Measurements from ENCODE around the gene WDR17.

Gene WDR17

GRCh38 chr4:176090115-176090514 is 24.5 kb downstream of the WDR17 start:
- DNase-seq (ENCODE audit: low read depth, low spot score): no peak
- Histone ChIP-seq H3K9ac (ENCODE audit: insufficient read length, low read depth) (no peak overlapping the region), H3K4me1 (ENCODE audit: insufficient read depth, insufficient read length) (no peaks in the 10 kb centered on the region), H3K36me3 (ENCODE audit: insufficient read depth, insufficient read length, low read length) (no peaks in the 10 kb centered on the region), H3K27me3 (ENCODE audit: insufficient read depth, insufficient read length) (no peaks in the 10 kb centered on the region), H3K9me3 (ENCODE audit: insufficient read depth, low read length) (no peaks in the 10 kb centered on the region), H3K4me3 (ENCODE audit: insufficient read length, low read depth) (no peak overlapping the region)
- TF ChIP-seq SUZ12 (IDR thresholded peaks at IDR 0.05; ENCODE audit: extremely low read depth, insufficient read depth, insufficient read length) (no peak), ZNF274 (IDR thresholded peaks at IDR 0.05; ENCODE audit: low read depth, low read length) (no peak), YY1 (IDR thresholded peaks at IDR 0.05; ENCODE audit: insufficient read depth, insufficient read length) (no peak)

GRCh38 chr4:176099314-176099713 is 33.7 kb downstream of the WDR17 start:
- no peak for TF ChIP-seq SUZ12 (IDR thresholded peaks at IDR 0.05; ENCODE audit: extremely low read depth, insufficient read depth, insufficient read length)
- TF ChIP-seq ZNF274 (IDR thresholded peaks at IDR 0.05; ENCODE audit: low read depth, low read length): no peak
- TF ChIP-seq YY1 (IDR thresholded peaks at IDR 0.05; ENCODE audit: insufficient read depth, insufficient read length): no peak
- Histone ChIP-seq H3K36me3 (ENCODE audit: insufficient read depth, insufficient read length, low read length) (no peaks in the 10 kb centered on the region), H3K4me3 (ENCODE audit: insufficient read length, low read depth) (no peak overlapping the region), H3K9ac (ENCODE audit: insufficient read length, low read depth) (no peak overlapping the region), H3K4me1 (ENCODE audit: insufficient read depth, insufficient read length) (no peaks in the 10 kb centered on the region), H3K27me3 (ENCODE audit: insufficient read depth, insufficient read length) (no peaks in the 10 kb centered on the region), H3K9me3 (ENCODE audit: insufficient read depth, low read length) (no peaks in the 10 kb centered on the region)
- DNase-seq (ENCODE audit: low read depth, low spot score): no peak

- Histone ChIP-seq H3K4me1 (ENCODE audit: insufficient read depth, insufficient read length) (no peaks in the 10 kb centered on the region), H3K27me3 (ENCODE audit: insufficient read depth, insufficient read length) (no peaks in the 10 kb centered on the region), H3K4me3 (ENCODE audit: insufficient read length, low read depth) (no peak overlapping the region), H3K36me3 (ENCODE audit: insufficient read depth, insufficient read length, low read length) (no peaks in the 10 kb centered on the region), H3K9ac (ENCODE audit: insufficient read length, low read depth) (no peak overlapping the region), H3K9me3 (ENCODE audit: insufficient read depth, low read length) (no peaks in the 10 kb centered on the region)
- TF ChIP-seq YY1 (IDR thresholded peaks at IDR 0.05; ENCODE audit: insufficient read depth, insufficient read length): no peak
- DNase-seq (ENCODE audit: low read depth, low spot score): no peak
Measured at GRCh38 chr4:176102414-176103063, 36.9 kb downstream of the WDR17 start.

GRCh38 chr4:176107695-176108094 is 42.1 kb downstream of the WDR17 start:
- Histone ChIP-seq H3K27me3 (ENCODE audit: insufficient read depth, insufficient read length) (no peaks in the 10 kb centered on the region), H3K4me1 (ENCODE audit: insufficient read depth, insufficient read length) (no peaks in the 10 kb centered on the region)
- TF ChIP-seq ZNF274 (IDR thresholded peaks at IDR 0.05; ENCODE audit: low read depth, low read length) (no peak), YY1 (IDR thresholded peaks at IDR 0.05; ENCODE audit: insufficient read depth, insufficient read length) (no peak), SUZ12 (IDR thresholded peaks at IDR 0.05; ENCODE audit: extremely low read depth, insufficient read depth, insufficient read length) (no peak)

GRCh38 chr4:176123710-176124407 is 58.2 kb downstream of the WDR17 start:
- Histone ChIP-seq H3K27me3 (ENCODE audit: insufficient read depth, insufficient read length) (no peaks in the 10 kb centered on the region), H3K9ac (ENCODE audit: insufficient read length, low read depth) (no peak overlapping the region), H3K4me3 (ENCODE audit: insufficient read length, low read depth) (no peak overlapping the region), H3K36me3 (ENCODE audit: insufficient read depth, insufficient read length, low read length) (no peaks in the 10 kb centered on the region), H3K4me1 (ENCODE audit: insufficient read depth, insufficient read length) (no peaks in the 10 kb centered on the region), H3K9me3 (ENCODE audit: insufficient read depth, low read length) (no peaks in the 10 kb centered on the region)
- no peak for TF ChIP-seq YY1 (IDR thresholded peaks at IDR 0.05; ENCODE audit: insufficient read depth, insufficient read length)
- TF ChIP-seq SUZ12 (IDR thresholded peaks at IDR 0.05; ENCODE audit: extremely low read depth, insufficient read depth, insufficient read length): no peak
- TF ChIP-seq ZNF274 (IDR thresholded peaks at IDR 0.05; ENCODE audit: low read depth, low read length): no peak
- peak; percentile 6 for DNase-seq (ENCODE audit: low read depth, low spot score)

More at GRCh38 chr4:176107695-176108094, 42.1 kb downstream of the WDR17 start:
- DNase-seq (ENCODE audit: low read depth, low spot score): no peak
- Histone ChIP-seq H3K36me3 (ENCODE audit: insufficient read depth, insufficient read length, low read length) (no peaks in the 10 kb centered on the region), H3K4me3 (ENCODE audit: insufficient read length, low read depth) (no peak overlapping the region), H3K9me3 (ENCODE audit: insufficient read depth, low read length) (no peaks in the 10 kb centered on the region), H3K9ac (ENCODE audit: insufficient read length, low read depth) (no peak overlapping the region)

- no peaks in the 10 kb centered on the region for H3K9me3 ChIP-seq (ENCODE audit: insufficient read depth, low read length)
- no peak for DNase-seq (ENCODE audit: low read depth, low spot score)
- H3K4me3 ChIP-seq (ENCODE audit: insufficient read length, low read depth): no peak overlapping the region
- no peak overlapping the region for H3K9ac ChIP-seq (ENCODE audit: insufficient read length, low read depth)
- no peak for TF ChIP-seq YY1 (IDR thresholded peaks at IDR 0.05; ENCODE audit: insufficient read depth, insufficient read length)
- TF ChIP-seq SUZ12 (IDR thresholded peaks at IDR 0.05; ENCODE audit: extremely low read depth, insufficient read depth, insufficient read length): no peak
- TF ChIP-seq ZNF274 (IDR thresholded peaks at IDR 0.05; ENCODE audit: low read depth, low read length): no peak
- no peaks in the 10 kb centered on the region for H3K27me3 ChIP-seq (ENCODE audit: insufficient read depth, insufficient read length)
- H3K36me3 ChIP-seq (ENCODE audit: insufficient read depth, insufficient read length, low read length): no peaks in the 10 kb centered on the region
- H3K4me1 ChIP-seq (ENCODE audit: insufficient read depth, insufficient read length): no peaks in the 10 kb centered on the region
Measured at GRCh38 chr4:176125063-176125462, 59.4 kb downstream of the WDR17 start.

- no peak overlapping the region for H3K4me3 ChIP-seq (ENCODE audit: insufficient read length, low read depth)
- no peaks in the 10 kb centered on the region for H3K27me3 ChIP-seq (ENCODE audit: insufficient read depth, insufficient read length)
- H3K9ac ChIP-seq (ENCODE audit: insufficient read length, low read depth): no peak overlapping the region
- DNase-seq (ENCODE audit: low read depth, low spot score): no peak
- TF ChIP-seq YY1 (IDR thresholded peaks at IDR 0.05; ENCODE audit: insufficient read depth, insufficient read length) (no peak), ZNF274 (IDR thresholded peaks at IDR 0.05; ENCODE audit: low read depth, low read length) (no peak), SUZ12 (IDR thresholded peaks at IDR 0.05; ENCODE audit: extremely low read depth, insufficient read depth, insufficient read length) (no peak)
- H3K4me1 ChIP-seq (ENCODE audit: insufficient read depth, insufficient read length): no peaks in the 10 kb centered on the region
- H3K9me3 ChIP-seq (ENCODE audit: insufficient read depth, low read length): no peaks in the 10 kb centered on the region
- H3K36me3 ChIP-seq (ENCODE audit: insufficient read depth, insufficient read length, low read length): no peaks in the 10 kb centered on the region
Measured at GRCh38 chr4:176134670-176135069, 69.0 kb downstream of the WDR17 start.
